SK-N-MC (cell line): ENCODE results near the gene ZNF219.

Source experiments
- EZH2 ChIP-seq: fragments of 200-600 bp; sonication (generic); IDR thresholded peaks from one replicate; pipeline ENCODE4 v1.6.1; 2017; ENCODE audit warnings: antibody characterized with exemption
- FOXP2 ChIP-seq: optimal IDR thresholded peaks from 2 replicates; pipeline ENCODE3; 2011; ENCODE audit warnings: mild to moderate bottlenecking, moderate library complexity; ENCODE audit not compliant: insufficient read depth; ENCODE audit errors: extremely low read length, control extremely low read depth
- POLR2AphosphoS5 ChIP-seq: IDR thresholded peaks from 2 replicates; pipeline ENCODE4 v1.6.1; 2012; ENCODE audit warnings: mild to moderate bottlenecking, low read depth, low read length, borderline replicate concordance

DNA sequence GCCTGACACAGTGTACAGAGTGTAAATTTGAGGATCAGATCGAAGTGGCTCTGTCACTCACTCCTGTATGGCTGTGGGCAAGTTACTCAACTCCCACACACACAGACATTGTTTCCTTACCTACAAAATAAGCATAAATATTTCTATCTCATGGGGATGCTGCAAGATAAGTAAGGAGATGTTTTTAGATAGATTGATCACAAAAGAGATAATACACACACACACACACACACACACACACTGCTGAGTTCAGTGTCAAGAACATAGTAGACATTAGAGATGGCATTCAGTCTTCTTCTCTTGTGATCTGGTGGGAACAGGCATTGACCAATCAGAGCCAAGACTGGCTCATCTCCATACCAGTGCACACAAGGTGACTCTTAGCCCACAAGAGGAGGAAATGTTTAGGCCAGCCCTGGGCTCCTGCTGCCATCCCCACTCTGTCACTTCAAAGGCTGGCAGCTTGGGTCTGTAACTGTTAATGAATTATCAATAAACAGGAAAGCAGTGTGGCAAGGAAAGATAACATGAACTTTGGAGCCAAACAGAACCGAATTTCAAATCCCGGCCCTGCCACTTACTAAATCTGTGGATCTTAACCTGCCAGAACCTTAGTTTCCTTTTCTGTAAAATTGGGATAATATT lies 44.2 kb downstream of the ZNF219 start:
- TF ChIP-seq POLR2AphosphoS5 = no peak
- no peak for TF ChIP-seq EZH2
- TF ChIP-seq FOXP2 = no peak
